GM12872 (cell line): ENCODE data around the gene PRKN.

Source experiments
- CTCF ChIP-seq: IDR thresholded peaks from 3 replicates; pipeline ENCODE4 v1.5.1; 2011; ENCODE audit warnings: low read depth, mild to moderate bottlenecking, low read length, moderate library complexity; ENCODE audit not compliant: insufficient read depth

The PRKN gene

DNA sequence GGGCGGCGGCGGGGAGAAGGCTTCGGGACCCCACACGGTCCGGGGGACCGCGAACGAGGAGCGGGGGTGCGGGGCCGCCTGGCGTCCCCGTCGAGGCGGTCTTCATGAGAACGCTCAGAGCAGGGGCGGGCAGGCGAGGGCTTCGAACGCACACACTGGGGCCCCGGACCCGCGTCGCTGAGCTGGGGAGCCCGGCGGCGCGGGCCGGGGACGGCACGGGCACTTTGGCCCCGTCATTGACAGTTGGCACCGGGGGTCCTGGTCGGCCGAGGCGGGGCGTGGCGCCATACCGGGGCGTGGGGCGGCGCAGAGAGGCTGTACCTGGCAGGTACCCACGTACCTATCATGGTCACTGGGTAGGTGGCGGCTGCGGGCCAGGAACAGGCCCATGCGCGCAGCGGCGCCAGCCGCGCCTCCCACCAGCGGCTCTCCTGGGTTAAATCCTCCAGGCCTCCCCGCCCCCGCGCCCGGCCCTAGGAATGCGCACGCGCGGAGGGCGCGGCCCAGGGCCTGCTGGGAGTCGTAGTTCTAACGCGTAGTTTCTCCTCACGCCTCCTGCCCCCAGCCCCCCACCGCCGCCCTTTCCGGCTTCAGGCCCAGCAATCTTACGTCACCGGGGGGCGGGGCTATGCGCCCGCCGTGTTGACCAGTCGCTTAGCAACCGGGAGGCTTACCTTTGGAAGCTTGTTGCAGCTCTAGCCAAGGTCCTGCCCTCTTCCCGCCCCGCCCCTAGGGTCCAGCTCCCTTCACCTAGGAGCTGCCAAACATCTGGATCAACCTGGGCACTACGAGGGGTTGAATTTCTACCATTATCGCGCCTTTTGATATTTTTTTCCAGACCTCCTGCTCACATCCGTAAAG is at the start of gene PRKN, which contains the start of gene PACRG:
PRKN (minus strand) TSS at position 445 of the 861 bp plus-strand sequence.
PACRG (plus strand) TSS at position 653 of the 861 bp plus-strand sequence.
- TF ChIP-seq CTCF, result no peak

DNA sequence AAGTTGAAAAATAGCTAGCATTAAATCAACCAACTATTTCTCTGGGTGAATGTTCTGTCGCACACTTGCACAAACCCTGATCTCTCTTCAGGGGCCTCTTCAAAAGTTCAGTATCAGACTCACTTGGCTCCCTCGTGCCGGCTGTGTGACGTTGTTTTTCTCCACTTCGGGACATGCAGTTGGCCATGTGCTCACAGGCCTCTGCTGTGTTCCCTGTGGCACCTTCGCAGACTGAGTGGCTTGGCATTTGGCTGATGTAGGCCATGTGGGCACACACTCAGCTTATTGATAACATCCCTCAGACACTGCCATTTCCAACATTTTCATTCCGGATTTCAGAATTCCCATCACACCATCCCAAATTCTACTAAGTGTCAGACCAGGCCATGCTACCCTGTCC is 49.5 kb upstream of the PRKN start:
- TF ChIP-seq CTCF, result no peak

DNA sequence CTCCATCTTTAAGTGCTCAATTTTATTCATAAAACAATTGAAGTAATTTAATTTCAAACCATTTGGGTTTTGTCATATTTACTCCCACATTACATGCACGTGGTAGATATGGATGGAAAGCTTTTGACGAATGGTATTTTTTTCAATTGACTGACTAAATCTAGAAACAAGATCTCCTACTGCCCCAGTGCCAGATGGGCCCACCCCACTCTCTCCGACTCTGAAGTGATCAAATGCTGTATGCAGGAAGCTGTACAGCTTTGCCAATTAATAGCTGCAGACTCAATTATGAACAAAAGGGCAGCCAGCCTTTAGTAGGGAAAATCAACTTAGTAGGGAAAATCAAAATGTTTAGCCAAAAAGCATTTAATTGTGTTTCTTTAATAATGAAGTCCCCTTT is 46.4 kb upstream of the PRKN start:
- no peak for TF ChIP-seq CTCF

DNA sequence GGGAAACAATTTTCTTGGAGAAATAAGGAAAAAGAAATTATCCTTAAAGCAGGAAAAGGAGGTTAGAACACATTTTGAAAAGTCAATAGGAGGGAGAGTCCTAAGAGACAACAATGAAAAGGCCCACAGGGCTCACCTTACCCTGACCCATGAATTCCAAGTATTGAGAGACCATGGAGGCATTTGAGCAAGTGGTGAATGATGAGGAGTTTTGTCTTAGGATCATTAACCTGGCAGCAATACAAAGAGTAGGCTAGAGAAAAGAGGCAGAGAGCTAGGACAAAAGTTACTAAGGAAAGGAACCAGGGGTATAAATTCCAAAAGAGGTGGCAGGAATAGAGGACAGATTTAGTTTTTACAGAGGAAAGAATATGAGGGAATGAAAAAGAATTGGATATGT is 44.9 kb upstream of the PRKN start:
- no peak for TF ChIP-seq CTCF

GRCh38 chr6:162770955-162771354 is 43.4 kb upstream of the PRKN start:
- no peak for TF ChIP-seq CTCF

GRCh38 chr6:162770136-162770535 is 42.6 kb upstream of the PRKN start:
- no peak for TF ChIP-seq CTCF

DNA sequence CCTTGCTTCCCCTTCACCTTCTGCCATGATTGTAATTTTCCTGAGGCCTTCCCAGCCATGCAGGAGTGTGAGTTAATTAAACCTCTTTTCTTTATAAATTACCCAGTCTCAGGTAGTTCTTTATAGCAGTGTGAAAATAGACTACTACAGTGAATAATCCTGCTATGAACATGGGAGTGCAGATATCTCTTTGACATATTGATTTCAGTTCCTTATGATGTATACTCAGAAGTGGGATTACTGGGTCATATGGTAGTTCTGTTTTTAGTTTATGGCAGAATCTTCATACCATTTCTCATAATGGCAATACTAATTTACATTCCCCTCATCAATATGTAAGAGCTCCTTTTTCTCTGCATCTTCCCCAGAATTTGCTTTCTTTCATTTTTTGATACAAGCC is 26.2 kb upstream of the PRKN start:
- no peak for TF ChIP-seq CTCF
